ENCODE results near the gene MAP2K2. TPM values are rescaled to one million over a fixed set of nuclear protein-coding genes. Genes with fewer than 3 reads are reported as not detected.
"Not testable (repeated sequence)": the region's sequence is repeated elsewhere in the genome, so short reads cannot be mapped to it uniquely, and the experiment has no call there.

The MAP2K2 gene
- total RNA-seq: 10 to 100 TPM; 51.2 to 71.8 TPM

DNA sequence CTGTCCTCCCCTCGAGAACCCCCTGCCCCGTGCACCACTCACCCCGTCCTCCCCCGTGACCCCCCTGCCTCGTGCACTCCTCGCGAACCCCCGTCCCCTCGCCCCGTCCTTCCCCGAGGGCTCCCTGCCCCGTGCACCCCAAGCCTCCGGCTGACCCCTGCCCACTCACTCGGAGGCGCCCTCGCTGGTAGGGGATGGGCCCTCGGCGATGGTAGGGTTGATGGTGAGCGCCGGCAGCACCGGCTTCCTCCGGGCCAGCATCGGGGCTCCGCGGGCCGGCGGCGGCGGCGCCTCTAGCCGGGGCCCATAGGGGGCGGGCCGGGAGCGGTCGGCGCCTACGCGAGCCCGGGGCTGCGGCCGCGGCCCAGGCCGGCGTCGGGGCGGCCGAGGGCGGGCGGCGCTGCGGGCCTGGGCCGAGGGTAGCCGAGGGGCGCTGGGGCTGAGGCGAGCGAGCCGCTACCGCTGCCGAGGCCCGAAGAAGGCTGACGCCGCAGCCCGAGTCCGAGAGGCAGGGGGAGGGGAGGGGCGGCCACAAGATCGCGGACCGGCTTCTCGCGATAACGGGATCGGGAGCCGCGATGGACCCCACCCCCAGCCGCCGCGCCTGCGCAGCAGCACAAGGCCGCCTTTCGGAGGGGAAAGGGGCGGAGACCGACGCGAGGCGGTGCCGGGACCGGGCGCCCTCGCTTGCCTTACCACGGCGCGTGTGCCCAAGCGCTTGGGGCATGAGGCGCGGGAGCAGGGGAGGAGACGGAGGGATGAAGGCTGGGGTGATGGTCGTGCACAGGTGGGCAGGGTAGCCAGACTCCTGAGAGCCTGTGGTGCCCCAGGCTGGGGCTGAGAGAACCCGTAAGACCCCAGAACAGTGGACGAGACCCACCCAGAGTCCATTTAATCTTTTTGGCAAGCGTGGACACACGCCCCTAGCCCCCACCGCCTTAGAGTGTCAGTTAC is at the start of gene MAP2K2:
Gene MAP2K2 (minus strand): TSS at position 508 of the 954 bp plus-strand sequence. CDS start 247 bp downstream, at position 261.
- Histone ChIP-seq H3K36me3 (peaks cover 4% of the 10 kb centered on the region), H3K4me1 (ENCODE audit: control insufficient read depth in 1 of 2, low read depth in 2 of 2) (peaks cover 15% of the 10 kb centered on the region in 2 donors), H3K4me3 (peak within 1 kb of the TSS; percentile 95), H3K27me3 (replicated peaks; ENCODE audit: insufficient read depth) (no peaks in the 10 kb centered on the region), H3K9me3 (no peaks in the 10 kb centered on the region), H3K27ac (peak within 1 kb of the TSS; percentile 12 to 40)
- ATAC-seq (ENCODE audit: insufficient number of reproducible peaks, low FRiP score, low read depth): peak; percentile 82
- TF ChIP-seq, protein P1, sequence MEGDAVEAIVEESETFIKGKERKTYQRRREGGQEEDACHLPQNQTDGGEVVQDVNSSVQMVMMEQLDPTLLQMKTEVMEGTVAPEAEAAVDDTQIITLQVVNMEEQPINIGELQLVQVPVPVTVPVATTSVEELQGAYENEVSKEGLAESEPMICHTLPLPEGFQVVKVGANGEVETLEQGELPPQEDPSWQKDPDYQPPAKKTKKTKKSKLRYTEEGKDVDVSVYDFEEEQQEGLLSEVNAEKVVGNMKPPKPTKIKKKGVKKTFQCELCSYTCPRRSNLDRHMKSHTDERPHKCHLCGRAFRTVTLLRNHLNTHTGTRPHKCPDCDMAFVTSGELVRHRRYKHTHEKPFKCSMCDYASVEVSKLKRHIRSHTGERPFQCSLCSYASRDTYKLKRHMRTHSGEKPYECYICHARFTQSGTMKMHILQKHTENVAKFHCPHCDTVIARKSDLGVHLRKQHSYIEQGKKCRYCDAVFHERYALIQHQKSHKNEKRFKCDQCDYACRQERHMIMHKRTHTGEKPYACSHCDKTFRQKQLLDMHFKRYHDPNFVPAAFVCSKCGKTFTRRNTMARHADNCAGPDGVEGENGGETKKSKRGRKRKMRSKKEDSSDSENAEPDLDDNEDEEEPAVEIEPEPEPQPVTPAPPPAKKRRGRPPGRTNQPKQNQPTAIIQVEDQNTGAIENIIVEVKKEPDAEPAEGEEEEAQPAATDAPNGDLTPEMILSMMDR (IDR thresholded peaks at IDR 0.05): peak; percentile 12
- DNase-seq (ENCODE audit: low spot score): peak; percentile 46

DNA sequence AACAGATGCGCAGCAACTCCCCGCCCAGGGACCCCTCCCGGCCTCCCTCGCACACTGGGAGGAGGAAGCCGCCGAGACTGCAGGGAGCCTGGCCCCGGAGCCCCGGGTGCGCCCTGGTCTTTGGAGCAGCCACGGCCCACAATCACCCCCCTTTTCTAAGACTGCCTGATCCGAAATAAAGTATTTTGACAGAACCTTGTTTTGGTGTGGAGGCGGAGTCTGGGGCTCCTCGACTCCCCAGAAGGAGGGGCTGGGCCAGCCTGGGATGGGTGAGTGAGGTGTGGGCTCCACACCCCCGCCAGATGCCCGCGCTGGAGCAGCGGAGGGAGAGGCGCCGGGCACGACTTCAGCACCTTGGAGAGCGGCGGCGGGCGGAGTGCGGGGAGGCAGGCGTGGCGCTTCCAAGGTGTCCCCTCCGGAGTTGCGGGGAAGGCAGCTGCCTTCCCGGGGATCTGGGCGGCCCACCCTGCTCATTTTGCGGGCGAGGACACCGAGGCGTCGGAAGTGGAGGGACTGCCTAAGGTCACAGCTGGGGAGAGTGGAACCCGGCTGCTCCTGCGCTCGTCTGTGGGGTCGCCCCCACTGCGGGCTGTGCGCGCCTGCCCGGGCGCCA is 49.0 kb upstream of the MAP2K2 start:
- Histone ChIP-seq H3K4me3 (no peak overlapping the region), H3K27me3 (replicated peaks; ENCODE audit: insufficient read depth) (no peaks in the 10 kb centered on the region), H3K36me3 (peaks cover 10% of the 10 kb centered on the region), H3K9me3 (no peaks in the 10 kb centered on the region), H3K27ac (no peak overlapping the region), H3K4me1 (ENCODE audit: control insufficient read depth in 1 of 2, low read depth in 2 of 2) (no peaks in the 10 kb centered on the region)
- no peak for DNase-seq (ENCODE audit: low spot score)
- ATAC-seq (ENCODE audit: insufficient number of reproducible peaks, low FRiP score, low read depth): no peak
- TF ChIP-seq, protein P1 (IDR thresholded peaks at IDR 0.05): no peak

DNA sequence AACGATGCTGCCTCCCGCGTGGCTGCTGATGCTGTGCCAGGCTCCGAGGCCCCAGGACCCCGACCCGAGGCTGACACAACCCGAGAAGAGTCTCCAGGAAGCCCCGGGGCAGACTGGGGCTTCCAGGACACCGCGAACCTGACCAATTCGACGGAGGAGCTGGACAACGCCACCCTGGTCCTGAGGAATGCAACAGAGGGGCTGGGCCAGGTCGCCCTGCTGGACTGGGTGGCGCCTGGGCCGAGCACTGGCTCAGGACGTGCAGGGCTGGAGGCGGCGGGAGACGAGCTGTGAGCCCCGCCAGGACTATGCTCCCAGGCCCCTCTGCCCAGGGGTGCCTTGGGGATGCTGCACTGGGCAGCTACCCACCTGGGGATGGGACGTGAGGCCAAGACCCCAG is 47.8 kb upstream of the MAP2K2 start:
- H3K27me3 ChIP-seq (replicated peaks; ENCODE audit: insufficient read depth): no peaks in the 10 kb centered on the region

DNA sequence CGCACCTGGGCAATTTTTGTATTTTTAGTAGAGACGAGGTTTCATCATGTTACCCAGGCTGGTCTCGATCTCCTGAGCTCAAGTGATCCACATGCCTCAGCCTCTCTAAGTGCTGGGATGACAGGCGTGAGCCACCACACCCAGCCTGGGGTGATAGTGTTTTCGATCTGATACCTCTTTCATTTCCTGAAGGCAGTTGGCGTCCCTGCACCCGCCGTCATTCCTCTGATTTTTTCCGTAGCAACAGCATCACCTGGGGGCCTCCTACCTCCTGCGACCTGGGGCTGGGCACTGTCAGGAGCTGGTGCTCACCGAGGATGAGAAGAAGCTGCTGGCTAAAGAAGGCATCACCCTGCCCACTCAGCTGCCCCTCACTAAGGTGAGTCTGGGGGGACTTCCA is 40.3 kb upstream of the MAP2K2 start:
- no peaks in the 10 kb centered on the region for H3K9me3 ChIP-seq
- no peak overlapping the region for H3K27ac ChIP-seq
- no peak overlapping the region for H3K4me3 ChIP-seq
- ATAC-seq (ENCODE audit: insufficient number of reproducible peaks, low FRiP score, low read depth) (no peak), DNase-seq (ENCODE audit: low spot score) (no peak)
- H3K36me3 ChIP-seq: no peaks in the 10 kb centered on the region
- no peaks in the 10 kb centered on the region for H3K4me1 ChIP-seq (ENCODE audit: control insufficient read depth in 1 of 2, low read depth in 2 of 2)
- TF ChIP-seq, protein P1 (IDR thresholded peaks at IDR 0.05): no peak
- H3K27me3 ChIP-seq (replicated peaks; ENCODE audit: insufficient read depth): no peaks in the 10 kb centered on the region

More for the DNA sequence above, 47.8 kb upstream of the MAP2K2 start:
- Histone ChIP-seq H3K36me3 (peaks cover 10% of the 10 kb centered on the region), H3K4me1 (ENCODE audit: control insufficient read depth in 1 of 2, low read depth in 2 of 2) (no peaks in the 10 kb centered on the region), H3K27ac (no peak overlapping the region), H3K9me3 (no peaks in the 10 kb centered on the region), H3K4me3 (no peak overlapping the region)
- DNase-seq (ENCODE audit: low spot score) (no peak), ATAC-seq (ENCODE audit: insufficient number of reproducible peaks, low FRiP score, low read depth) (no peak)
- TF ChIP-seq, protein P1 (IDR thresholded peaks at IDR 0.05): no peak

DNA sequence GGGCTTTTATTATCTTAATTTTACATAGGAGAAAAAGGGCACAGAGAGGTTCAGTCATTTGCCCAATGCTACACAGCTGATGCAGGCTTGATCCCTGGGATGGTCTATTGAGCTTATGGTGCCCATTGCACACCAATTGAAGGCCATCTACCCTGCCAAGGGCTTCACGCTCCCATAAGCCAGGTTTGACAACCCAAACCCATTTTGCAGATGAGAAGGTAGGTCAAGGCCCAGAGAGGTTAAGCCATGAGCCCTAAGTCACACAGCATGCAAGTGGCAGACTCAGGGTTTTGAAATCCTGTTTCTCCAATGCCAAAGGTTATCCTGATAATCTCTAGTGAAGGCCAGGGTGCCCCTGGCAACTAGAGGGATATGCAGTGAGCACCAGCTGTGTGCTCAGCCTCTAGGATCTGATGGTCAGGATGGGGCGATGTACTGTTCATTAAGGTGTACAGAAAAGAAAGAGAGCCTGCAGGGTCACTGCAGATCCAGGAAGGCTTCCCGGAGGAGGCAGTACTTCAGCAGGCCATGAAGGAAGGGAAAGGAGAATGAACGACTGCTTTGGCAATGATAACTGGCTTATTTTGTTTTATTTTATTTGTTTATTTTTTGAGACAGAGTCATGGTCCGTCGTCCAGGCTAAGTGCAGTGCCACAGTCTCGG is 37.6 kb upstream of the MAP2K2 start:
- no peaks in the 10 kb centered on the region for H3K4me1 ChIP-seq (ENCODE audit: control insufficient read depth in 1 of 2, low read depth in 2 of 2)
- TF ChIP-seq, protein P1 (IDR thresholded peaks at IDR 0.05): no peak
- H3K36me3 ChIP-seq: no peaks in the 10 kb centered on the region
- H3K4me3 ChIP-seq: no peak overlapping the region
- ATAC-seq (ENCODE audit: insufficient number of reproducible peaks, low FRiP score, low read depth) (no peak), DNase-seq (ENCODE audit: low spot score) (no peak)
- no peaks in the 10 kb centered on the region for H3K9me3 ChIP-seq
- no peaks in the 10 kb centered on the region for H3K27me3 ChIP-seq (replicated peaks; ENCODE audit: insufficient read depth)
- H3K27ac ChIP-seq: no peak overlapping the region

DNA sequence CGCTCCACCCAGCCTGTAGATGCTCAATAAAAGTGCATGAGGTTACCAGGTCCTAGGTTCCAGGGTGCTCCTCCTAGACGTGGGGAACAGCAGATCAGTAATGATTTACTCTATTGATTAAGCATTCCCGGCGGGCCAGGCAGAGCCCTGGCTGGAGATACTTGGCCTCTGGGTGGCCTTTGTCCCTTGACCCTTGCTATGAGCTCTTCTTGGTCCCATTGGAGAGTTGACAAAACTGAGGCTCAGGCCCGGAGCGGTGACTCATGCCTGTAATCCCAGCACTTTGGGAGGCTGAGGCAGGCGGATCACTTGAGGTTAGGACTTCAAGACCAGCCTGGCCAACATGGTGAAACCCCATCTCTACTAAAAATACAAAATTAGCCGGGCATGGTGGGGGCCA is 34.0 kb upstream of the MAP2K2 start:
- not testable (repeated sequence) for DNase-seq (ENCODE audit: low spot score)

More for the DNA sequence above, 34.0 kb upstream of the MAP2K2 start:
- not testable (repeated sequence) for H3K27me3 ChIP-seq (replicated peaks; ENCODE audit: insufficient read depth); H3K9me3 ChIP-seq; ATAC-seq (ENCODE audit: insufficient number of reproducible peaks, low FRiP score, low read depth); H3K36me3 ChIP-seq; H3K4me1 ChIP-seq (ENCODE audit: control insufficient read depth in 1 of 2, low read depth in 2 of 2); H3K27ac ChIP-seq; H3K4me3 ChIP-seq
